H54 (cell line): ENCODE results near the gene RABGEF1.
A peak's percentile ranks its signal among the peaks of the same experiment; 100 is the strongest.
"Not testable (repeated sequence)": the region's sequence is repeated elsewhere in the genome, so short reads cannot be mapped to it uniquely, and the experiment has no call there.

Source experiments
- DNase-seq: peaks from one replicate; pipeline ENCODE4 v3.0.0; 2011; ENCODE audit warnings: low spot score, mixed read lengths; ENCODE audit not compliant: insufficient read length
- FAIRE-seq: peaks from 3 replicates; lab custom pipeline; 2011; peaks lifted over from hg19 to GRCh38; lab: Jason Lieb, UNC
- POLR2A ChIP-seq: IDR thresholded peaks from 2 replicates; pipeline ENCODE4 v1.6.1; 2011; ENCODE audit warnings: low read depth, mild to moderate bottlenecking, low read length

RABGEF1 gene

GRCh38 chr7:66740302-66740979 lies at the start of gene RABGEF1:
RABGEF1 (plus strand) TSS chr7:66740733; CDS start chr7:66771900, 31,167 bp downstream.
- peak; percentile 89 for DNase-seq
- TF ChIP-seq POLR2A, result peak; percentile 88
- FAIRE-seq, result no peak

- FAIRE-seq (no peak), DNase-seq (no peak)
- TF ChIP-seq POLR2A, result no peak
These were observed 47.2 kb upstream of the RABGEF1 start for GRCh38 chr7:66693331-66693730.

GRCh38 chr7:66694286-66694685 lies 46.2 kb upstream of the RABGEF1 start:
- no peak for DNase-seq
- TF ChIP-seq POLR2A, result no peak
- no peak for FAIRE-seq

GRCh38 chr7:66695417-66695816 lies 45.1 kb upstream of the RABGEF1 start:
- FAIRE-seq, DNase-seq: not testable (repeated sequence)

GRCh38 chr7:66696134-66696533 lies 44.4 kb upstream of the RABGEF1 start:
- not testable (repeated sequence) for FAIRE-seq

GRCh38 chr7:66696774-66697191 lies 43.8 kb upstream of the RABGEF1 start:
- FAIRE-seq (no peak), DNase-seq (no peak)
- no peak for TF ChIP-seq POLR2A

More at GRCh38 chr7:66696134-66696533, 44.4 kb upstream of the RABGEF1 start:
- DNase-seq, result not testable (repeated sequence)

- DNase-seq (peak; percentile 65), FAIRE-seq (peak; percentile 11)
- no peak for TF ChIP-seq POLR2A
These were observed 42.8 kb upstream of the RABGEF1 start for GRCh38 chr7:66697449-66698438.

- FAIRE-seq, result no peak
- TF ChIP-seq POLR2A, result no peak
- DNase-seq, result no peak
These were observed 41.8 kb upstream of the RABGEF1 start for GRCh38 chr7:66698652-66699205.

- no peak for TF ChIP-seq POLR2A
- DNase-seq (no peak), FAIRE-seq (no peak)
These were observed 40.5 kb upstream of the RABGEF1 start for GRCh38 chr7:66699998-66700397.

- FAIRE-seq, result no peak
- DNase-seq, result no peak
- TF ChIP-seq POLR2A, result no peak
These were observed 39.9 kb upstream of the RABGEF1 start for GRCh38 chr7:66700633-66701131.

- FAIRE-seq, result no peak
- no peak for DNase-seq
- TF ChIP-seq POLR2A, result no peak
These were observed 32.7 kb upstream of the RABGEF1 start for GRCh38 chr7:66707825-66708224.

GRCh38 chr7:66710752-66711151 lies 29.8 kb upstream of the RABGEF1 start:
- DNase-seq, FAIRE-seq: not testable (repeated sequence)

- no peak for TF ChIP-seq POLR2A
- DNase-seq (no peak), FAIRE-seq (no peak)
These were observed 26.8 kb upstream of the RABGEF1 start for GRCh38 chr7:66713687-66714086.

- not testable (repeated sequence) for FAIRE-seq, DNase-seq
These were observed 23.9 kb upstream of the RABGEF1 start for GRCh38 chr7:66716634-66717033.
